NCI-H2029 (cell line): ENCODE measurements around the gene MINPP1.

Source experiments
- DNase-seq: peaks from one replicate; lab custom pipeline; 2025; lab: John Stamatoyannopoulos, UW

Gene MINPP1

DNA sequence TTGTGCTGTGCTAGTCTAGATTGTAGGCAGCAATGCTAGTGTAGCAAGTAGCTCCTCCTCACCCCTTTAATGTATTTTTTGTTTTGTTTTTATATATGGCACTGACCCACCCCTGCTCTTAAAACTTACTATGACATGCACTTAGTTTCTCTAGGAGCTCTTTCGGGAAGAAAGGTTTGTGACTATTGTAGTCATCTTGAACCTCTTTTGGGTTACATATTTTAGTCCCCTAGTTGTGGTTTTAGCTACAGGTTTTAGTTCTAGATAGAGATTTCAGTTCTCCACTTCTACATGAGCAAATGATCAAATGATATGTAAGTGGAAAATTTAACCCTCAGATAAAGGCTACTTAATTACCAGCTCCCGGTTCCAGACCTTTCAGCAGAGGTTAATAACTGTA is 14.9 kb downstream of the MINPP1 start:
- DNase-seq = no peak

DNA sequence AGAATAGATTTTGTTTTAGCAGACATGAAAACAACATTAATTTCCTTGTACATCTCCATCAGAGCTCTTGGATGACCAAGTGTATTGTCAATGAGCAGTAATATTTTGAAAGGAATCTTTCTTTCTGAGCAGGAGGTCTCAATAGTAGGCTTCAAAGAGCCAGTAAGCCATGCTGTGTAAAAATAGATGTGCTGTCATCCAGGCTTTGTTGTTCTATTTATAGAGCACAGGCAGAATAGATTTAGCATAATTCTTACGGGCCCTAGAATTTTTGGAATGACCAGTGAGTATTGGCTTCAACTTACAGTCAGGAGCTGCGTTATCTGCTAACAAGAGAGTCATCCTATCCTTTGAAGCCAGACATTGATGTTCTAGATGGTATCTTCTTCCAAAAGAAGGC is 19.0 kb downstream of the MINPP1 start:
- no peak for DNase-seq

DNA sequence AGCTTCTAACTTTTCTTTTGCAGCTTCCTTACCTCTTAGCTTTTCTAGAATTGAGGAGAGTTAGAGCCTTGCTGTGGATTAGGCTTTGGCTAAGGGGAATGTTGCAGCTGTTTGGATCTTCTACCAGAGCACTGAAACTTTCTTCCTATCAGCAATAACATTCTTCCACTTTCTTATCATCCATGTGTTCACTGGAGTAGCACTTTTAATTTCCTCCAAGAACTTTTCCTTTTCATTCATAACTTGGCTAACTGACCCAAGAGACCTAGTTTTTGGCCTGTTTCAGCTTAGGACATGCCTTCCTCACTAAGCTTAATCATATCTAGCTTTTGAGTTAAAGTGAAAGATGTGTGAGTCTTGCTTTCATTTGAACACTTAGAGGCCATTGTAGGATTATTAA is 19.6 kb downstream of the MINPP1 start:
- no peak for DNase-seq

DNA sequence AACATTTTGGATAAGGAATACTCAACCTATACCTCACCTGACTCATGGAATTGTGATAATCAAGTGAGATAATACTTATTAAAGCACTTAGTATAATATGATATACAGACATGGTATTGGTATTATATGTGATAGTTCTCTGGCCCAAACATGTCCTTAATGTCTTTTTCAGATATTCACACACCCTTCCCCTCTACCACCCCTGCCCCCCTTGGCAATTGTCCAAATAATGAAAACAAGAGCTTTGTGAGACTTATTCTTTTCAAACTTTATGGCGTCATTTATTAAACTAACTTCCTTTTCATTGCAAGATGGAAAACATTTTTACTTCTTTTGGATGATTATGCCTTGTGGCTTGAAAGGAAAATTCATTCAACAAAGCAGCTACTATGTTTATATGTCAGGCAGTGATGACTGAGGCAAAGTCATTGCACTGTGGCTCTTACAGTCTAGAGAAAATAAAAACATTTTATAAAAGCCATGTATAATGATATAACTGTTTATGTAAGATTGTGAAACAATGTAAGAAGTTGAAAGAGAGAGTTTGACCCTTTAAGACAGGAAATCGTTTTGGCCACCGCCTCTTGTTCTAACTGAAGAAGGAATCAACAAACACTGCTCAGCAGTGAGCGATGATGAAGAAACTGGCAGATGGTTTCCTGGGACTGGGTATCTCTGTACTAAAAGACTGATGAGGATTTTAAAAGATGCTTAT is 27.4 kb downstream of the MINPP1 start:
- no peak for DNase-seq

DNA sequence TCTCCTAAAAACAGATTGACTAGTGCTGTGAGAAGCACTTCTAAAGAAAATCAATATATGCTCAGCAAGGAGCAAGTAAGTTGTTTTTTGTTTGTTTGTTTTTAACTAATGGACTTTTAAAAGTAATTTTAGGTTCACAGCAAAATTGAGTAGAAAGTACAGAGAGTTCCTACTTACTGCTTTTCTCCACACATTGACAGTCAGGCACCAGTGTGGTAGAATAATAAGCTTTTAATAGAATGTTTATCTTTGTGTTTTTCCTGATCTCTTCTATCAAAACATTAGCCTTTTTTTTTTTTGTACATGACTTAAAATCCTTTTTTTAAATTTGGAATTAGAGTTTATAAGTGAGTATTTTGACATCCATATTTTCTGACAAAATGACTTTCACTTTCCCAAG is 28.0 kb downstream of the MINPP1 start:
- DNase-seq = no peak

DNA sequence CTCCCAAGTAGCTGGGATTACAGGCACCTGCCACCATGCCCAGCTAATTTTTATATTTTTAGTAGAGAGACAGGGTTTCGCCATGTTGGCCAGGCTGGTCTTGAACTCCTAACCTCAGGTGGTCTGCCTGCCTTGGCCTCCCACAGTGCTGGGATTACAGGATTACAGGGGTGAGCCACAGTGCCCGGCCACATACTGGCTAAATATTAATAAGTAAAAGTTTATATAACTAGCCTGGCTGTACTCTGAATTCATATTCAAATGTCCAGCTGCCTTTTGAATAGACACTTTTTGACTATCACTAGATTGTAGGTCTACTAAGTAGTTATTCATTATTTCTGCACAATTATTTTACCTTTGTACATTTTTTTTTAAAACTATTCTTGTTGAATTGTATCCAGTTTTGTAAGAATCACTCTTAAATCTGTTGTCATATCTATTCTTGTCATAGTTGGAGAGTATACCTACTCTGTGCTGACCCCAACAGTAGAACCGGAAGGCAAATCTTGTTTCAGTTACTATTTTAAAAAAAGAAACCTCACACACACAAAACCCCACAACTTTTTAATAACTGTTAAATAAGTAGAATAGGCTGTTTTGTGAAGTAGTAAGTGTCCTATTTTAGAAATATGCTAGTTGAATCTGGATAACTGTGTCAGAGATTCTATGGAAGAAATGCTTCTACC is 29.6 kb downstream of the MINPP1 start:
- DNase-seq = no peak

DNA sequence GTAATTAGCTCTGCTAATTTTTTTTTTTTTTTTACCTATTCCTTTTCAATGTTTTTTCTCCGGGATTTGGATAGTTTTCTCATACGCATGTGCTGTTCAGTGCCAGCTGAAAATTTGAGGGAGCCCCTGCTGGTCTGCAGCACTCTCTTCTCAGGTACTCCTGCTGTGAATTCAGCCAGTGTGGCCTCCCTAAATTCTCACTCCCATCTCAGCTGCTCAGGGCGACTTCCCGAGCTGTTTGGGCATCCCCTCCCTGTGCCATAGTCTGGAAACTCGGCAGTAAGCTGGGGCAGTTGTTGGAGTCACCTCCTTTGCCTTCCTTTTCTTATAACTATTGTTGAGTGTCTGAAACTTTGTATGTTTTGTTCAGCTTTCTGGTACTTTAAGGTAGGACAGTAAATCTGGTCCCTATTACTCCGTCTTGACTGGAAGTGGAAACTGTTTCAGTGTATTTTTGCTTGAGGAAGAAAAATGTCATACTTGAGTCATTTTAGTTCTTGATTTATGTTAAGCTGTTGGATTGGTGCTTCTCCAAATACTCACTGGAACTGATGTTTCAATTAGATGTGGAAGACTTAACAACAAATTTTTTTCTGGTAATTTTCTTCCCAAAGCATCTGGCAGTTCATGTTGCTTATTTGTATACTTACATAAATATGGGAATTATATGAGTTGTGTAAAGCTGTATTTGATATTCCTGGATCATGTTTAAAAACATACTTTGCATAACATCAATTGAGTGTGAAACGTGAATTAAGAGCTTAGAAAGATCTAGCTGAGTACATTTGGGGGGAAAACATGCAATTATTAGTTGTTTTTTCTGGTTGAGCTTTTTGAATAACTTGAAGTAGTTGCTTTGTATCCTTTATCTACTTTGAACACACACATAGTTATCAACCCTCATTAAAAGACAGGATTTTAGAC is 33.7 kb downstream of the MINPP1 start:
- DNase-seq = no peak

DNA sequence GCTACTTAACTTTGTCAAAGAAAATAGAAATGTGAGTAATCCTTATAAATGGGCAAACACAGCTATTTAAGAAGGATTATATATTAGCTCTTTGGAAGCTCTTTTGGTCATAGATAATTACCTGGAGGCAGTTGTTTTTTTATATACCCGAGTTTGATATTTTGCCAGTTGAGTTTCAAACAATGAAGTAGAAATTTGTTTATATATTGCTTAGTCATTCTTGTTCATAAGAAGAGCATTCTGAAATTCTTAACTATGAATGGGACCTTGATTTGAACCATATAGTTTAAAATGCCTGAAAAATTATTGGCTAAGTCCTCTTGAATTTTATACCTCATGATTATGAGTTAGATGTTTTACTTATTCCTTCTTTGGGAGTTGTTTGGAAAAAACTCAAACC is 36.4 kb downstream of the MINPP1 start:
- no peak for DNase-seq

DNA sequence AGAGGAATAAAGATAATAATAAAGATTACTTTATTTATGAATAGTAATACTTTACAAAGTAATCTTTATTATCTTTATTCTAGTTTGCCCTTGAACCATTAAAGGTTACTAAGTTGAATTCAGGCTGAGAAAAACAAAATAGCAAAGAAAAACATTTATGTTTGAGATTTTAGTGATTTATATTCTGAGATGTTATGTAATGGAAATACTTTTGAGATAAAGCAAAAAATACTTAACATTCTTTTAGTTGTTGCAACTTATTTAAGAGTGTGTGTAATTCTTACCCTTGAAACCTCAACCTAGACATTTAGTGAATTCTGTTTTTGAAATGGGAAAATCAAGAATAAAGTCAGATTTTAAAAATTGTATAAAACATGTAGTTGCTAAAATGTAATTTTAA is 40.0 kb downstream of the MINPP1 start:
- no peak for DNase-seq

DNA sequence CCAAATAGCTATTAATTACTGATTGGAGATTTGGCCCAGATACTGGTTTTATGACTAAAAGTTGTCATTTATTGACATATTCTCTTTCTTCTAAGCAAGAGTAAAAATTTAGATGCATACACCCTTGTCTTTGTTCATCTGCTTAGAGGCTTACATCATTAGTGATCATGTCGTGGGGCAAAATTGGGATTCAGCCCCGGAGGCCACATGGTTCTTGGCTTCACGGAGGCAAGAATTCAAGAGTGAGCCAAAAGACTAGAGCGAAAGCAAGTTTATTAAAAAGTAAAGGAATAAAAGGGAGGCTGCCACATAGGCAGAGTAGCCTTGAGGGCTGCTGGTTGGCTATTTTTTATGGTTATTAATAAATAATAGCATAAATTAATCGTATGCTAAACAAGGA is 41.1 kb downstream of the MINPP1 start:
- DNase-seq = no peak

DNA sequence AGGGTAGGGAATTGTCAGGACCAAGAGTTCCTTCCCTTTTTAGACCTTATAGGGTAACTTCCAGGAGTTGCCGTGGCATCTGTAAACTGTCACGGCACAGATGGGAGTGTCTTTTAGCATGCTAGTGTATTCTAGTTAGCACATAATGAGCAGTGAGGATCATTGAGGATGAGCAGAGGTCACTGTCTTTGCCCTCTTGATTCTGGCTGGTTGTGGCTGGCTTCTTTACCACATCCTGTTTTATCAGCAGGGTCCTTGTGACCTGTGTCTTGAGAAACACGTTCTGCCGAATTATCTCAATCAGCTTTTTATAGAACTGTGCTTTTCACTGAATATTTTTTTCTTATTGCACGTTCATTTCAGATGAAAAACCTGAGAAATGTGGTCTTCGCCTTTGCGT is 41.5 kb downstream of the MINPP1 start:
- no peak for DNase-seq

DNA sequence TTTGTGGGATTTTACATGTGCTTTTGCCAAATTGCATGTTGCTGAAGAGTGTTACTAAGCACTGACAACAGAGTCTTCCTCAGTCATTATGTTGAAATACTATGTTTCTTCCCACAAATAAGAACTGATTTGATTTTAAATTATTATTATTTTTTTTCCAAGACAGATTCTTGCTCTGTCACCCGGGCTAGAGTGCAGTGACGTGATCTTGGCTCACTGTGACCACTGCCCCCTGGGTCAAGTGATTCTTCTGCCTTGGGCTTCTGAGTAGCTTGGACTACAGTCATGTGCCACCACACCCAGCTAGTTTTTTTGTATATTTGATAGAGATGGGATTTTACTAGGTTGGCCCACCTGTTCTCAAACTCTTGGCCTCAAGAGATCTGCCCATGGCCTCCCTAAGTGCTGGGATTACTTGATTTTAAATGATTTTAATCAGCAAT is 42.3 kb downstream of the MINPP1 start:
- DNase-seq = no peak

DNA sequence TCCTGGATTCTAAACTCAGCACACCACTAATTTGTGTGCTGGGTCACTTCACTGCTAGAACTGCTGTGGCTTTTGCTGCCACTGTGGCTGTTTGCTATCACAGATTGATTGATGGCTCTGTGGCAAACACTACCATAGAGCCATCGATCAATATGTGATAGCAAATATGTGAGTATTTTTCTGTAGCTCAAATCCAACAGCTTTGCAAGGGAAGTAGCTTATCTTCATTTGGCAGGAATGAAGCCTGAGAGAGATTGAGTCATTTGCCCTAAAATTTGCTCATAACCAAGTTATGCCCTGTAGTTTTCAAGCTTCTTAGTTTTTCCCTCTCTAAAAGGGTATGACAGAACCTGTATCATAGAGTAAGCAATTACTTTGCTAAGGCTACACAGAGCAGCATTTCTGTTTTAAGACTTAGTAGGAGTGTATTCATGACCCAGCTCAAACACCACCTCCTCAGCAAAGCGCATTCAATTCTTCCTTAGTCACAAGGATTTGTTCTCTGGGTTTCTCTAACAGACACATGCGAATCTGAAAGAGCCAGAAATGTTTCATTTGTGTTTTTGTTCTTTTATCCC is 43.1 kb downstream of the MINPP1 start:
- DNase-seq = no peak

DNA sequence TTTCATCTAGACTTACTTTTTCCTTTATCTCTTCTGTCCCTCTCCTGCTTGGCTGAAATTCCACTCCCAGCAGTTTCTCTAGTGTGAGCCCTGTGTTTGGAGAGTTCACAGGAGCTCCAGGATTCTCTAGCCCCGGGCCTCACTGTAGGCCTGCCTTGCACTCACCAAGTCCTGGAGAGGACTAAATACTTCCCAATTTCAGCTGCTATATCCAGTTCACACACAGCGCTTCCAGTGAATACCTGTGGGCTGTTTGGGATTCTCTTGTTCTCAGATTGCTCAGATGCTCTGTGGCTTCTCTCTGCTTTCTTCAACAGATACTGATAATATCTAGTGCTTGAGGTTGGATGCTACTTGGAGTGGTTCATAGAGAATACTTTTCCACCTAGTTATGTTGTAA is 46.0 kb downstream of the MINPP1 start:
- no peak for DNase-seq

DNA sequence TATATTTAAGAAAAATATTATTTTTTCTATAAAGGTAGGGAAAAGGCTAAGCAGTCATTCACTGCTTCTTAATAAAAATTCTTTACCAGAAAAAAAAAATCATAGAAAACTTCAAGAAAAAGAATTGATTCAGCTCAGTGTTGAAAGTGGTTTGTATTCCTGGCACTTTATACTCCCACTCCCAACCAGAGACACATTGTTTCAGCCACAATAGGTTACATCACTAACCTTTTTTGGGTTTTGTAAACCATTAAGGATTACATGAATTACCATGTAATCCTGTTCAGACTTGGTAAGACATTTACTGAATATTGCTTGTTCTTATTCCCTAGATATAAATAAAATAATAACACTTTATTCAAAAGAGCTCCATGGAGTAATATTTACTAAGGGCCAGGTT is 46.6 kb downstream of the MINPP1 start:
- no peak for DNase-seq

DNA sequence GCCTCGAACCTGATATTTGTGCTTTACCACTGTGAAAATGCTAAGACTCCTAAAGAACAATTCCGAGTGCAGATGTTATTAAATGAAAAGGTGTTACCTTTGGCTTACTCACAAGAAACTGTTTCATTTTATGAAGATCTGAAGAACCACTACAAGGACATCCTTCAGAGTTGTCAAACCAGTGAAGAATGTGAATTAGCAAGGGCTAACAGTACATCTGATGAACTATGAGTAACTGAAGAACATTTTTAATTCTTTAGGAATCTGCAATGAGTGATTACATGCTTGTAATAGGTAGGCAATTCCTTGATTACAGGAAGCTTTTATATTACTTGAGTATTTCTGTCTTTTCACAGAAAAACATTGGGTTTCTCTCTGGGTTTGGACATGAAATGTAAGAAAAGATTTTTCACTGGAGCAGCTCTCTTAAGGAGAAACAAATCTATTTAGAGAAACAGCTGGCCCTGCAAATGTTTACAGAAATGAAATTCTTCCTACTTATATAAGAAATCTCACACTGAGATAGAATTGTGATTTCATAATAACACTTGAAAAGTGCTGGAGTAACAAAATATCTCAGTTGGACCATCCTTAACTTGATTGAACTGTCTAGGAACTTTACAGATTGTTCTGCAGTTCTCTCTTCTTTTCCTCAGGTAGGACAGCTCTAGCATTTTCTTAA is 47.7 kb downstream of the MINPP1 start:
- DNase-seq = no peak

DNA sequence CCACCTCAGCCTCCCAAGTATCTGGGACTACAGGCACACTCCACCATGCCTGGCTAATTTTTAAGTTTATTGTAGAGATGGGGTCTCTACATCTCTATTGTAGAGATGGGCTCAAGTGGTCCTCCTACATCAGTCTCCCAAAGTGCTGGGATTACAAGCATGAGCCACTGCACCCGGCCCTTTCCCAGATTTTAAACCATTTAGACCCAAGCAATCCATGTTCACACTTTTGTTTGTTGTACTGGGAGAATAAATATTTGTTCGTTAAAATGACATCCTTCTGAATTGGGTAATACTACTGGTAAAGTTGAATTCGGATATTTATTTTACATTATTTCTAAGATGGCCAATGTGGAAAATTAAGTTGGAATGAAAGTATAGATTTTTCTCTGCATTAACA is 52.7 kb downstream of the MINPP1 start:
- no peak for DNase-seq

DNA sequence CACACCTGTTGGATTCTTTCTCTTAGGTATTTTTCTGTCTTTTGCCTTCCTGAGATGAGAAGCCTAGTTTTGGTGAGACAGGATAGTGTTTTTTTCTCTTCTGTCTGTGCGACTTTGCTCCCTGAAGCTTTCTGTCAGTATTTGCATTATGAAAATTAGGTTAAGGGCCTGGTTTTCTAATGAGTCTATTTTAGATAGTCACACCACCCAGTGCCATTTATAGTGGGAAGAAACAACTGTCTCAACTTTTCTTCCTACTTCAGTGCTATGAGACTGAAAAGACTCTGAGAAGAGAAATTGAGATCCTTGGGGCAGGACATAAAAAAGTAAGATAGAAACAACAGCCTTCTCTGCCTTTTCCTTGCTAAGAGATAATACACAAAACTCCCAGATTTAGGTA is 53.6 kb downstream of the MINPP1 start:
- DNase-seq = no peak

DNA sequence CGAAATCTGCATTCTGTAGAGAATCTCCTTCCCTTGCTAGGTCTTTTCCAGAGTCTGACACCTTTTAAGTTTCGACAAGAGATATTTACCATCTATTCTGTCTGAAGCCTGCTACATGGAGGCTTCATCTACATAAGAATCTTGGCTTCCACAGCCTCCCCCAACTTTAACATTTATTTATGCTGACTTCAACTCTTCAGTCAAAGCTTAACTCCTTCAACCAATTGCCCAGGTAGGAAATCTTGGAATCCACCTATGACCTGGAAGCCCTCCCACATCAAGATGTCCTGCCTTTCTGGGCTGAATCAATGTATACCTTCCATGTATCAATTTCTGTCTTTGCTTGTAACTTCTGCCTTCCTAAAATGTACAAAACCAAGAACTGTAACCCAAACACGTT is 54.7 kb downstream of the MINPP1 start:
- DNase-seq = no peak

DNA sequence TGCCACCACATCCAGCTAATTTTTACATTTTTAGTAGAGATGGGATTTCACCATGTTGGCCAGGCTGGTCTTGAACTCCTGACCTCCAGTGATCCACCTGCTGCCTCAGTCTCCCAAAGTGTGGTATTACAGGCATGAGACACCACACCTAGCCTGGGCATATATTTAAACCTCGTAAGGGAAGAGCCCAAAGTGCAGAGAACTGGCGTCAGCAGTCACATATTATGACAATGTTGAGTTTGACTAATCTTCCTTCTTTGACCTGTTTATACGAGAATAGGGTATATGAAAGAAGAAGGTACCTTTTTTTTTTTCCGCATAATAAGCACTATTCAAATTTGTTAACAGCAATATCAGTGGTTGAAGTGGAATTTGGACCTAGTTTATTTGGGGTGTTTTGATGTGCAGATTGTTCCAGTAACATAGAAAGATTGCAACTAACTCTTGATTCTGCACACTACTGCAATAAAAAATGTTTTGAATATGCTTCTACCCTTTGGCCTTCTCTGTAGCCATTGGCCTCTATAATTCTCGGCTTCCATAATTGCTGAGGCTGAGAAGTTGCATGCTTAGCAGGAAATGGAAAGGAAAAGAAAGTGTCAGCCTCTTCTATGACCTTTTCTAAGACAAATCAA is 55.9 kb downstream of the MINPP1 start:
- DNase-seq = no peak

DNA sequence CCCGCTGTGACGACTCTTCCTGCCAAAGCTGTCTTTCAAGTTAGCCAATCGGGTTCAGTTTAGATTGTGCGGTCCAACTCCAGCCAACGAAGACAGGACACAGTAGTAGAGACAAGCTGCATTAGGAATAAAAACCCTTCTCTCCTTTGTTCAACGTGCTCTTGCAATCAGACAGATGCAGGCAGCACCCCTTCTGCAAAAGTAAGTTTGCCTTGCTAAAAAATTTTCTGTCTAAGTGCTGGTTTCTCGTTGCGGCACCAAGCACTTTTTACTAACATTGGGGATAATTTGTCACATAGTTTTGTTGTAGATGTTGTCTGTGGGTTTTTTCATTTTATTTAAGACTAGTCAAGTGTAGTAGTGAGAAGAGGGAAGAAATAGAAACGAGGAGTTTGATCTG is 58.1 kb downstream of the MINPP1 start:
- no peak for DNase-seq
